ENCODE results near the gene FGL2.
"Not testable (repeated sequence)": the region's sequence is repeated elsewhere in the genome, so short reads cannot be mapped to it uniquely, and the experiment has no call there.

The FGL2 gene

DNA sequence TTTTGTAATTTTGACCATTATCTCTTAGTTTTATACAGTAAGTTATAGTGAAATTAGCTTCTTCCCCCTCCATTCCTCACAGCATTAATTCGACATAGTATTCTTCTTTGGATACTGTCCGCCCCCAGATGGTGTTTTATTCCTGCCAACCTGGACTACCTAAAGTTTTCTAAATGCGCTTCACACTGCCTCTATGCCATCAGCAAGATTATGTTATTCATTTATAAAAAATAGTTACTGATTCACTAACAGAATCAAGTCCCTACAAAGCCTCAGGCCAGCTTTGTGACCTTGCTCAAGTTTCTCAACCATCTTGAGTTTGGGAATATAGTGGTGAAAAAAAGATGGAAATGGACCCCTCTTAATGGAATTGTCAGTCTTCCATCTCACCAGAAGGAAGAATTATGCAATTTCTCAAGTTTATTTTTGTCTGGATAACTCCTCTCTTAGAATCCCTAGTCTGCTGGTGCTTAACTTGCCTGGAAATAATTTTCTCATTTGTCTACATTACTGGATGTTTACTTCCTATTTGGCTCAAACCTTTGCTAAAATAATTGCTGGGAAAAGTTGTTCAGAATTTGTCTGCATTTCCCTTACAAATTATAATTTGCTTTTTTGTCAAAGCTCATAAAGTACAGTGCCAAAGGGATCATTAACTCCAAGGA, 16.7 kb upstream of the FGL2 start:
- DNase-seq, result no peak

DNA sequence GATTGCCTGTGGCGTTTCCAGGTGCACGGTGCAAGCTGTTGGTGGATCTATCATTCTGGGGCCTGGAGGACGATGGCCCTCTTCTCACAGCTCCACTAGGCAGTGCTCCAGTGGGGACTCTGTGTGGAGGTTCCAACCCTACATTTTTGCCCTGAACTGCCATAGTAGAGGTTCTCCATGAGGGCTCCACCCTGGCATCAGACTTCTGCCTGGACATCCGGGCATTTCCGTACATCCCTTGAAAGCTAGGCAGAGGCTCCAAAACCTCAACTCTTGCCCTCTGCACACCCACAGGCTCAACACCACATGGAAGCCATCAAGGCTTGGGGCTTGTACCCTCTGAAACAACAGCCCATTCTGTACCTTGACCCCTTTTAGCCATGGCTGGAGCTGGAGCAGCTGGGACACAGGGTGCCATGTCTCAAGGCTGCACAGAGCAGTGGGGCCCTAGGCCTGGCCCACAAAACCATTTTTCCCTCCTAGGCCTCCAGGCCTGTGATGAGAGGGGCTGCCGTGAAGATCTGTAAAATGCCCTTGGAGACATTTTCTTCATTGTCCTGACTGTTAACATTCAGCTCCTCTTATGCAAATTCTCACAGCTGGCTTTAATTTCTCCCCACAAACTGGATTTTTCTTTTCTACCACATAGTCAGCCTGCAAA, 10.0 kb upstream of the FGL2 start:
- no peak for DNase-seq

DNA sequence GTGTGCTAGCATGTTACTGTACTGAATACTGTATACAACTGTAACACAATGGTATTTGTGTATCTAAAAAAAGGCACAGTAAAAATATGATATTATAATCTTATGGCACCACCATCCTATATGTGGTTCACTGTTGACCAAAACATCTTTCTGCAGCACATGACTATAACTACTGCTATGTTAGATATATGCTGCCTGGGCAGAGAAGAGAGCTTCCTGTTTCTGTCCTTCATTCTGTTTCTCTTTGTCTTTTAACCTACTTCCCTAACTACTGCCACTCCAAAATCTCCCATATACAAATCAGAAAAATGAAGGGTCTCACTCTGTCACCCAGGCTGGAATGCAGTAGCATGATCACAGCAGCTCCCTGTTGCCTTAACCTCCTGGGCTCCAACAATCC, 8.8 kb upstream of the FGL2 start:
- DNase-seq, result no peak

DNA sequence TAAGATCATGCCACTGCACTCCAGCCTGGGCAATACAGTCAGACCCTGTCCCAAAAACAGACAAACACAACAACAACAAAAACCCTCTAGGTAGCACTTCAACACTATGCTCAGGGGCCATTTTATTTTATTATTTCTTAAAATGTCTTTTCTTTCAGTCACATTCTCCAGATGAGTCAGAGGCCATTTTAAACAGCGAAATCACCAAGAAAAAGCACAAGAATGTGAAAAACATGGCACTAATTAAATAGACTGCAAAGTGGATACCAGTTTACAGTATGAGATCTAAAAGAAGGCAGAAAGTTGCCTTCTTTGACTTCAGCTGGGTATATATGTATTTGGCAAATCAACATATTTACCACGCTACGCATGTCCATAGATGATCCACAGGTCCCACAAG, 6.1 kb upstream of the FGL2 start:
- DNase-seq, result no peak

DNA sequence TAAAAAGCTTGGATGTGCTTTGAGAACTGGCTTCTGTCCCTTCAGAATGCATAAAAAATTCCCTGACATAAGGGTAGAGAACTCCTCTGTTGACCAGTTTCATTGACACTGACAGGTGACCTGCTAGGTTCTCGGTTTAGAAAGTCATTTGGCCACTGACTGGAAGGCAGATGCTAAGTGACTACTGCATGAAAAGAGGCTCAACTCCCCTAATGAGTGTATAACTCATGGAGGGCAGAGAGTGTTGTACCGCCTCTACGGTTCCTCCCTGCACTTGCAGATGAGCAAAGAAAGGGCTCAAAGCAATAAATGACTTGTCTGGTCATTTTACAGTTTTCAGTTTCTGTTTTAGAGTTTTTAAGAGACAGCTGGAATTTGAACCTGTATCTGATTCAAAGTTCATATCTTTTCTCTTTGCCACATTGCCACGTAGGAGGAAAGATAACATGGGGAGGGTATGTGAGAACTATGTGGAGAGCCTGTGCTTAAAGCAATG, 2.9 kb upstream of the FGL2 start:
- no peak for DNase-seq

DNA sequence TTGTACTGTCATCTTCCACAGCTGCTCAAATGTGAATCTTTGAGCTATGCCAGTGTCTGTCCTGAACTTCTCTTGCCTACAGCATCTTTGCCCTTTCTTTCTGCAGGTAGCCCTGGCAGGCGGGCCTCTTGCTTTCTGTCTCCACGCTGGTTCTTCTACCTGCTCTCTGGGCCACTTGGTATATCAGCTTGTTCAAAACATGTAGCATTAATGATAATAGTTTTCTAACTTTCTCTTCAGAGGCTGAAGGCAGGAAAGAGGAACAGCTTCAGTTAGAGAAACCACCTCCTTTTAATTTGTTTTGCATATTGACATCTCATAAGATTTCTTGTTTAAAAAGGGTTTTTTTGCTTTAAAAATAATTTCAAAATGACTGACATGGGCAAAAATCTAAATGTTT, 923 bp upstream of the FGL2 start:
- DNase-seq, result no peak

DNA sequence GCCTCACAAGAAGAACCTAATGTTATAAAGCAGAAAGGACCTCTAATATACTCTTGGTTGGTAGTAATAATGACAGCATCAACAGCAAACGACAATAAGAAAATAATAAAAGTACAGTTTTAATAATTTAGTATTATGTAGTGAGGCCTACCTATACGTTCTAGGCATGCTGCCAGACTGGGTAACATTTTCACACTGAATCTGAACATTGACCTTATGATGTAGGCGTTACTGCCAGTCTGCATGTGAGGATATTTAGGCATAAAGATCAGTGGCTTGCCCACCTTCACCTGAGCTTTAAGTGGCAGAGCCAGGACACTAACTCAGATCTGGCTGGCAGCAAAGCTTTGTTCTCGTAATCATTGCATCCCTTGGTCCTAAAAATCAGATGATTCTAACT, 2.5 kb downstream of the FGL2 start:
- no peak for DNase-seq

DNA sequence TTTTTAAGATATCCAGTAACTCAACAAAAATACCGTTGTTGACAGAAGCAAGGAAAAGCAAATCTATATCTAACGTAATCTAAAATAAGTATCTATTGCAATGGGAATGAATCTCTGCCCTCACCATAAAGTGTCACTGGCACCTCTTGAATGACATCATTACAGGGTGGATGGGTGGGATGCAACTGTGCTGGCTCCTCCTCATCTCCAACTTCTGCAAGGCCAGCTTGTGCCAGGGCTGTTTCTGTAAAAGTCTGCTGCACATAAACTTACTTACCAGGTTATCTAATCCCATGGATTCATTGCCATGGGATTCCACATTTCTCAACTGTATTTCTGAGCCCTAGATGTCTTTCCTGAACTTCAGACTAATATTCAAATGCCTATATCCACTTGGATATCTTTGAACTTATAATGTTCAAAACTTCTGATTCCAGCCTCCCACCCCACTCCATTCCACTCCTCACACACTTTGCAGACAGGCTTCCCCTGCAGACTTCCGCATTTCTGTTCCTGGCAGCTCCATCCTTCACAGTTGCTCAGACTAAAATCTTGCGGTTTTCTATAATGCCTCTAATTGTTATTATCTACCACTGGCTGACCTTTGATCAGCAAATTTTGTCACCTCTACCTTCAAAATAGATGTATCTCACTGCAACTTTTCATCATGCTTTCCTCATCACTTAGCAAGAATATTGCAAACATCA, 10.7 kb downstream of the FGL2 start:
- no peak for DNase-seq

DNA sequence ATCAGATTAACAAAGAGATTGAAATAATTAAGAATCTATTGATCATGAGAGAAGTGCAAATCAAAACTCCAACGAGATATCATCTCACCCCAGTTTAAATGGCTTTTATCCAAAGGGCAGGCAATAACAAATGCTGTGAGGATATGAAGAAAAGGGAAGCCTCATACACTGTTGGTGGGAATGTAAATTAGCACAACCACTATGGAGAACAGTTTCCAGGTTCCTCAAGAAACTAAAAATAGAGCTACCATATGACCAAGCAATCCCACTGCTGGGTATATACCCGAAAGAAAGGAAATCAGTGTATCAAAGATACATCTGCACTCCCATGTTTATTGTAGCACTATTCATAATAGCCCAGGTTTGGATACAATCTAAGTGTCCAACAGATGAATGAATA, 13.8 kb downstream of the FGL2 start:
- DNase-seq, result no peak

DNA sequence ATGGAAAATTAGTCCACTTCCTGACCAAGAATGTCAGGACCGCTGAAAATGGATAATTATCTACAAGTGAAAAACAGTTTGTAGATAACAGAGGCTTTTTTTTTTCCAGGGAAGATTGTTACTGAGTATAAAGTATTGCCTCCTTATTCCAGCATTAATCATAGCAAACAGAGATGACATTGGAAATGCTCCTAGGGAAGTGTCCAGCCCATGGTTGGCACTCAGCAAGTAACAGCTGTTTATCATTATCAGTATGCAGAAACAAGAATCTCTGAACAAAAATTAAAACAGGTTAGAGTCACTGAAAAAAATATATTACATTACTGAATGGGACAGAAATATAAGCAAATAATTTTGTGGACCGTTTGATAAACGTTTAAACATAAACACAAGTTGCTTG, 14.6 kb downstream of the FGL2 start:
- DNase-seq, result no peak

DNA sequence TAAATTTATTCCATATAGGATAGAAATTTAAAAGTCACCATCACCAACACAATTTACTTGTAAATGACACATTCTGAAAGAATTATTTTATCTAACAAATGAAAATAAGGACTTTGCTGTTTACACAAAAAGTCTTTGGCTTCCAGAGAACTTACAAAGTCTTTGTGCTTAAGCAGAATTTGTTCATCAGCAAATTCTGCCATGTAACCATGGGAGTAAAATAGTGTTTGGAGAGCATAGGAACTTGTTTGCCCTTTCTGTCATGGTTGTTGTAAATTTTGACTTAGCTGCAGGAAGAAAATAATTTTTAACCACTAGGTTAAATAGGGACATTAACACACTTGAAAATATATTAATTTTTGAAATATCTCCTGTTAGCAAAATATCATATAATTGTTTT, 15.2 kb downstream of the FGL2 start:
- DNase-seq, result no peak

DNA sequence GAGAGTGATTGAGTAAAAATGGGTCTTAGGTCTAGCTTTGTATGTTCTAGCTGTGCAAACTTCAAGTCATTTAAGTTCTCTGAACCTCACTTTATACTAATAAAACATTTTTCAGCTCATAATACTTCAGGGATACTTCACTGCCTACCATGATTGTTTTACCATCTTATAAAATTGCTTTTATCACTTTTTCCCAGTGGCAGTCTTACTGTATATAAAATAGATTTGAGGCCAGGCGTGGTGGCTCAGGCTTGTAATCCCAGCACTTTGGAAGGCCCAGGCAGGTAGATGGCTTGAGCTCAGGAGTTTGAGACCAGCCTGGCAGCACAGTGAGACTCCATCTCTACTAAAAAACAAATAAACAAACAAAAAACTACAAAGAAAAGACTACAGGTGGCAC, 17.4 kb downstream of the FGL2 start:
- no peak for DNase-seq

DNA sequence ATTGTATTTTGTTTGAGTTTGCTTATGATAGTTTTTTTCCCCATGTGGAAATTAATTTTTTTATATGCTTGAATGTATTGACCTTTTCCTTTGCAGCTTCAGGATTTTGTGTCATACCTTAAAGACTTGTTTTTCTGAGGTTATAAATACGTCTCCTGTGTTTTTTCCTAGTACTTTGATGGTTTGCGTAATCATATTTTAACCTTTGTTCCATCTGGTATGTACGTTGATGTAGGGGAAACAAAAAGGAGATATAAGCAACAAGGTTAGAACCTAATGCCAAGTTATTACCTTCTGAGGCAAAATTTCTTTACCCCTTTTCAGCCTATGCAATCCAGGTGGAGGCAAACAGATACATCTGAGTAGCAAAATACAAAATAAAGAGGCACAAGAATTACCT, 17.9 kb downstream of the FGL2 start:
- DNase-seq, result no peak

DNA sequence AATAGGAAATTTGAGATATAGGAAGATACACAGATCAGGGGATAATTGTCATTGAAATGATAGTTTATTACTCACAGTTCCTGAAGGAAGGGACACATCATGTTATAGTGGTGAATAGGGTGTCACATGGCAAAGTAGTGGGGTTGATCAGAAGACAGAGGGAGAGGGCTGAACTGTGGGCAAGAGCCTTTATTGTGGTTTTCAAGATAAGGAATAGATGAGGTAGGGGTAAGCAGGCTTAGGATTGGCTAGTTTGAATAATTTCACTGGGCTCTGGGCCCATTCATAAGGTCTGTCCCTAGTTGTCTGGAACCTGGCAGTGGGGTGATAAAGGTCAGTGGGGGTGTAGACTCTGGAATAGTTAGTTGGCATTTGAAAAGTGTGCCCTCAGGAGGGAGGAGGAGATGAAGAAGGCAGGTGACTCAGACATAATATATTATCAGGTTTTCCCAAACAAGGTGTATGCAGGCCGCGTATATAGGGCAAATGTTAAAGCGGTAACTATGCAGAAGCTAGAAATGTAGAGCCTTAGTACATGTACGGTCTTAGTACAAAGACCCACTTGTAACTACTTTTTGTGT, 18.5 kb downstream of the FGL2 start:
- no peak for DNase-seq

DNA sequence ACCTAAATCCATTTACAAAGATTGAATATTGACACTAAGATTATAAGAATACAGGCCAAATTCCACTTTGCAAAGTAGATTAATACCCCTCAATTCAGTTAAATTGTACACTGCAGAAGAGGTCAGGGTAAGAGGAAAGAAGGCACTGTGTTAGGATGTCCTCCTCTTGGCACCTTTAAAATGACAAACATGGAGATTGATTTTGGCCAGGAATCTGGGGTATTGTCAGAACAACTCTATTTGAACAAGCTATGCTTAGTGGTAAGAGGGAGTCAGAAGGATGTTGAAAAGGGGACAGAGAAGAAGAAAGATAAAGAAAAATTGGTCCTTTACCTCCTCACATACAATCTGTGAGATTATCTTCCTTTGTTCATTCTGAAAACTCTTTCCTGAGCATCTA, 21.6 kb downstream of the FGL2 start:
- DNase-seq, result not testable (repeated sequence)

DNA sequence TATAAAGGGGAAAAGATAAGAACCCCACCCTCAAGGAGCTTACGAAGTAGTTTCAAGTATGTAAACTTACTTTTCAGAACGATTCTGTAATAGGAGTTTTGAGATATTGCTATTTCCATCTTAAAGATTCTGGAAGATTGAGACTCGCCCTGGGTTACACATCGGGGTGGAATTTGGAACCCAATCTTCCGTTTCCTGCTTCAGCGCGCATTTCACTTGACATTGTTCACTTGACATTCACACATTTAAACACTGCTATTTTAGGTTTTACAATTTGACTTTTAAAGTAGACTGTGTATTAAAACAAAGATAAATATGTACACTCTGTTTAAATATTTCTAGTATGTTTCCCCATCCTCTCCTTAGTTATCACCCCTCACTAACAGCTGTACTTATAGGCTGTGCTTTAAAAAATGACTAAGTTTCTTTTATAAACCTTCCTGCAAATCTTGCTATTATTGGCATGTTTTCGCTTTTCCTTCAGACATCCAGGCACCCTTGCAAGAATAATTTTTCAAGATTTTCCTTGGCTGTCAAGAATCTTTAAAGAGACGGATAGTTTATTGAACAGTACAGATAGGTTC, 22.2 kb downstream of the FGL2 start:
- not testable (repeated sequence) for DNase-seq

DNA sequence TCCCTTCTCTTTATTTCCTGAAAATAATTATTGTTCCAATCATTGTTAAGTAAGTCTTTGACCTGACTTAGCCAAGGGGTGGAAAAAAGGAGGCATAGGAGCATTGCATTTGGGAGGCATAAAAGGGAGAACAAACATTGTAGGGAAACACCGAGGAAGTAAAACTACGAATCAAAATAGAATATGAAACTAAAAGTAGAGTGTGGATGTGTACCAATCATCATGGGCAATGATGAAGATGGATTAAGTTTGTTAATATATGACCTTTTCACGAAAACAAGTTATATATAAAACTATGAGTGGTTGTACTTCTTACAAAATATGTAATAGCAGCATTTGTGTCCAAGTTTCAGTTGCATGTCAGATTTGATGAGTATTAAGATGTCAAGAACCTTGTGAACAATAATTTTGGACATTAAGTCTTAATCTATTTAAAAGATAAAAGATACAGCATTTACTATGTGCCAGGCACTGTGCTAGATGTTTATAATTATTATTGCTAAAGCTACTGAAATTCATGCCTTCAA, 24.3 kb downstream of the FGL2 start:
- not testable (repeated sequence) for DNase-seq

DNA sequence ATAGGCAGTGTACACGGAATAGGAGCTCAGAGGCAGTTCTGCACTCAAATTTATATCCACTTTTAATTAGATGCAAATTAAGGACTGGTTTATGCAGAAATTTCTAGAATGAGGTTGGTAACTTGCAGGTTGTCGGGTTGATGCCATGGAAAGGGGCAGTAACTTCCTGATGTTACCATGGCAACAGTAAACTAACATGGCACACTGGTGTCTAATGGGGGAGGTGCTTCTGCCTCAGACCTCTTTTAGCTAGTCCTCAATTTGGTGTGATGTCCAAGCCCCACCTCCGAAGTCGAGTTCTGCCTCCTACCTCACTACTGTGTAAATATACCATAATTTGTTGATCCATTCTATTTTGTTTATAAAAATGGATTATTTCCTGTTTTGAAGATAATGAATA, 25.2 kb downstream of the FGL2 start:
- not testable (repeated sequence) for DNase-seq

DNA sequence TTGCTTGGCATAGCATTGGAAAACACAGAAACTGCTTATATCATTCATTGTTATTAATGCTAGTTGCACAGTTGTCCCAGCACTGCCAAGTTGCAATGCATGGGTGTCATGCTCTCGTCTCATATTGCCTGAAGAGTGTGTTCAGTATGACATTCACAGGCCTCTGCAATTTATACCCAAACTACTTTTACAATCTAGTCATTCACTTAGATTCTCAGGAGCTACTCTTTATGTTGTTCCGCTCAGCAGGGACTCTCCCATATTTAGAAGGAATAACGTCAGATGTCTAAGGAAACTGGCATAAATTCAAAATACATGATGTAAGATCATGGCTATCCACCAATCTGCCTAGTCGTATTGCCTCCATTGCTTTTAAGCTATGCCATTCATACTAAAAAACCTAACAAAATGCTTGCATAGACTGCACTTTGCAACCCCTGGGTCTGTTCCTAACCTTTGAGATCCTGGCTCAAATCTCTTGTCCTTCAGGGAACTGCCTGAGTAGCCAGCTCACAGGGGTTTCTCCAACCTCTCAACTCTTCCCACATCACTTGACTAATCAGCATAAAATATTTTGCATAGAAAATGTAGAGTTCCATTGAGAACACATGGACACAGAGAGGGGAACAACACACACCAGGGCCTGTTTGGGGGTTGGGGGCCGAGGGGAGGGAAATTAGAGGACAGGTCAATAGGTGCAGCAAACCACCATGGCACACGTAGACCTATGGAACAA, 27.0 kb downstream of the FGL2 start:
- not testable (repeated sequence) for DNase-seq

DNA sequence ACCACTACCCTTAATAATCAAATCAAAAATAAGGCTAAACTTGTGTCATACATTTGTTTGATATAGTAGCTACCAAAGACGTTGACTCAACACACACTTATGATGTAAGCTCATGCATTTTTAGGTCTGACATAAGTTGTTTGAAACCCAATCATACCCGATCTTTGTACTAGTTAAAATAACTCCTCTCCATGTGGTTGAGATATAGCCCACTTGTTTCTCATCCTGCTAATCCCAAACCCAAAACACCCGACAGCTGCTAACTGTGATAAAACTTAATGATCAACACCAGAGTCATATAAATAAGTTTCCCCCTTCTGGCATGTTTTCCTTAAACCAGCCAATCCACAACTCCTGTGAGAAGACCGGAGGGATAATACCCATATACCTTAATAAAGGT, 28.5 kb downstream of the FGL2 start:
- not testable (repeated sequence) for DNase-seq

DNA sequence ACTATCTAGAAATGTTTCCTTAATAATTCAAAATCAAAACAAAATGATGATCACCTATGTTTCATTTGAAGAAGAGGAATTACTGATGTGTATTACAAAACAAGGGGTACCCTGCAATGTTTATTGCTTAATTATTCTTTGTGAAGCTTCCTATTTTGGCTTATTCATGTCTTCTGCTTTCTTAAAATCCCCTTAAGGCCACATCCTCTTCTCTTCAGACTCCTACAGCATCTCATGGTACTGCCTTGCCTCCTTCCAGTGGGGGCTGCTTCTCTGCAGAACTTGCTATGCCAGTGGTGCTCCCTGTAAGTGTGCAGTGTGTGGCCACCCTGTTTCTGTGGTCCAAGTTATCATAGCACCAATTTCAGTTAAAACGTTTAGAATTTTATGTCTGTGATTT, 42.2 kb downstream of the FGL2 start:
- DNase-seq, result no peak

DNA sequence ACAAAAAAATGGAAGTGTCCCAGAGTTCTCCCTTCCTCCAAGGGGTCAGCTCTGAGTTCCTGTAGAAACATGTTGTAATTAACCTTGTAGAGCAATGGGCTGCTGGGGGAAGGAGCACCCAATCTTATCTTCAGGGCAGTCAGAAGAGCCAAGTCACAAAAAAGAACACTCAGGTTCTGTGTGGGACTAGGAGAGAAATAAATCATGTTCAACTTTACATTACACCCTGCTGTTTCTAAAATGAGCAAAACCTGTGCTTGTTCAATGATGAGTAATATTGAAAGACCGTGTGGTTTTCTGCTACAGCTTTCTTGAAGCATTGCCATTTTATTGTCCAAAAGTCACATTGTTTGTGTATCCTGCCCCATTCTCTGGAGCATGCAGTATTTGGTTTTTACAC, 42.6 kb downstream of the FGL2 start:
- not testable (repeated sequence) for DNase-seq
